Activated CD4-positive, alpha-beta memory T cell treated with anti-CD3 and anti-CD28 coated beads for 36 hours (primary cell): ENCODE measurements around the gene ATRIP. TPM values are rescaled to one million over a fixed set of nuclear protein-coding genes. Genes with fewer than 3 reads are reported as not detected.

Experiments
- CTCF ChIA-PET: fragments of 350-600 bp; sonication (Branson Sonifier 250); formaldehyde crosslinking; loops from one replicate; lab custom pipeline; 2021; ENCODE audit warnings: antibody characterized with exemption, inconsistent platforms; lab: Charles Lee
- POLR2A ChIA-PET: fragments of 350-600 bp; sonication (Branson Sonifier 250); formaldehyde crosslinking; loops from one replicate; lab custom pipeline; 2021; ENCODE audit warnings: antibody characterized with exemption; lab: Charles Lee
- DNase-seq: peaks from one replicate; pipeline ENCODE4 v3.0.0-alpha.2; 2020
- H3K27ac Mint-ChIP-seq: one replicate; pipeline ENCODE4 v1.8.0; 2021; ENCODE audit warnings: mixed read lengths
- H3K27me3 Mint-ChIP-seq: one replicate; pipeline ENCODE4 v1.8.0; 2021; ENCODE audit warnings: mixed read lengths
- H3K36me3 Mint-ChIP-seq: one replicate; pipeline ENCODE4 v1.8.0; 2021; ENCODE audit warnings: mixed read lengths
- H3K4me1 Mint-ChIP-seq: one replicate; pipeline ENCODE4 v1.8.0; 2021; ENCODE audit warnings: low read depth, mixed read lengths
- H3K4me3 Mint-ChIP-seq: one replicate; pipeline ENCODE4 v1.8.0; 2021; ENCODE audit warnings: mild to moderate bottlenecking, mixed read lengths
- H3K9me3 Mint-ChIP-seq: one replicate; pipeline ENCODE4 v1.8.0; 2021; ENCODE audit warnings: mixed read lengths
- intact Hi-C: fragments of 100-400 bp; cut with micrococcal nuclease; formaldehyde crosslinking; loops from one replicate; pipeline ENCODE4 v1.15.1; 2023
- total RNA-seq, 2 experiments: library from RNA; stranded (reverse); gene quantifications; one replicate each; pipeline ENCODE4 v1.2.3, GENCODE V29; 2021

The ATRIP gene
- total RNA-seq, 2 experiments from 2014 or later, result 13.8 to 14.5 TPM

DNA sequence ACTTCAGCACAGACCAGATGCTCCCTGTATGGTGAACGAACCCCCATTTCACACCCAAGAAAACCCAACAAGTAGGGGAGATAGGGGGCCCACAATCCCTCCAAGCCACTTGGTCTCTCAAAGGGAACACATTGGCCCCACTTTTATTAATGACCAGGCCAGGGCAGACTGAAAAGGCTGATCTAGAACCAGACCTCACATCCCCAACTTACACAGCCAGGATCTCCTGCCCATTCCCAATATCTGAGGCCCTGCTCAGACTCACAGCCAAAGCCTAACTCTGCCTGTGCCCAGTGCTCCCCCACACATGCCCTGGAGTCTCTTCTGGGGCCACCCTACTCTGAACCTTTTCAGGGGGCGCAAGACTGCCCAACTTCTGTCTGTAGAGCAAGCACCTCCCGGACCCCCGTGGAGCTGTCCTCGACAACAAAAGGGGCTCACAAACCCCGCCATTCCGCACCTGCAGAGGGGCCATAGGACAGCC, 18.4 kb upstream of the ATRIP start:
- H3K9me3 Mint-ChIP-seq, result no peaks in the 10 kb centered on the region
- no peak for DNase-seq
- no peak overlapping the region for H3K27ac Mint-ChIP-seq
- POLR2A ChIA-PET, result interaction anchor here (1.0 kb wide), 2 partner anchors 11 to 46 kb away, joined by 3 read pairs; partner anchors contain the start of gene CCDC51
- intact Hi-C loops, result no loop called here
- CTCF ChIA-PET, result interaction anchor here (1.0 kb wide), 1 partner anchor 27 kb away, joined by 3 read pairs; no protein-coding TSS in a partner anchor
- H3K4me3 Mint-ChIP-seq, result peak overlapping the region; percentile 28
- H3K4me1 Mint-ChIP-seq, result peaks cover 2% of the 10 kb centered on the region
- no peaks in the 10 kb centered on the region for H3K27me3 Mint-ChIP-seq
- H3K36me3 Mint-ChIP-seq, result peaks cover 4% of the 10 kb centered on the region

DNA sequence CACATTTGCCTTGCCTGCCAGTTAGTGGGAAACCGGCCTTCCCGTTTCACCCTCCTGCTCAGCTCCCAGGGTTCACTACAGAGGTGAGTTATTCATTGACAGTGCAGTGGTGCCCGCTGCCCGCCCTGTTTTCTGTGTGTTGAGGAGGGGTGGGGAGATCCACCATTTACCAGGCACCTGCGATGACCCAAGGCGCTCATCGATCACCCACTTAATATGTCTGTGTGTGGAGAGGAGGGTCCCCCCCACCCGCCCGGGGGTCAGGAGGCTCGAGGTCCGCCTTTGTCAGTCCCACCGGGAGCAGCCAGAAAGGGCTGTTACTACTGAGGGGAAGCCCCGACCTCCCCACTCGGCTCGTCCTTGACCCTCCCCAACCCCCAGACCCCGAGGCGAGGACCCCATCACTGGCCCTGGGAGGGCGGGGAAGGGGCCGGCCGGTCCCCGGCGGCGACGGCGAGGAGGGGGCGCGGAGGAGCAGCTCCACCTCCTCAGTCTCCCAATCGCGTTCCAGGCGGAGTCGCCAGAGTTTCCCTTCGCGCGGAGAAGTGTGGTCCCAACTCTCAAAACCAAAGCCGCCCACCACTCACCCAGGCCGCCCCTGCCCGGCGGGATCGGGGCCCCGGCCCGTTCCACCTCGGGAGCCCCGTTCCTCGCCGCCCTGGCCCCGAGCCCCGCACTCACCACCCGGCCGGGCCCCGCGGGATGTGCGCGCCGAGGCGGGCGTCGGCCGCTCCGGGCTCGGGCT, 17.8 kb upstream of the ATRIP start:
- POLR2A ChIA-PET, result interaction anchor here (1.0 kb wide), 2 partner anchors 11 to 45 kb away, joined by 3 read pairs; partner anchors contain the start of gene CCDC51
- Mint-ChIP-seq H3K9me3 (no peaks in the 10 kb centered on the region), H3K4me3 (peak overlapping the region; percentile 38), H3K36me3 (peaks cover 4% of the 10 kb centered on the region), H3K27me3 (no peaks in the 10 kb centered on the region), H3K4me1 (peaks cover 2% of the 10 kb centered on the region), H3K27ac (no peak overlapping the region)
- CTCF ChIA-PET, result interaction anchor here (1.0 to 2.4 kb wide), 2 partner anchors 27 to 28 kb away, joined by 3 to 11 read pairs; no protein-coding TSS in a partner anchor
- no peak for DNase-seq
- intact Hi-C loops, result no loop called here

DNA sequence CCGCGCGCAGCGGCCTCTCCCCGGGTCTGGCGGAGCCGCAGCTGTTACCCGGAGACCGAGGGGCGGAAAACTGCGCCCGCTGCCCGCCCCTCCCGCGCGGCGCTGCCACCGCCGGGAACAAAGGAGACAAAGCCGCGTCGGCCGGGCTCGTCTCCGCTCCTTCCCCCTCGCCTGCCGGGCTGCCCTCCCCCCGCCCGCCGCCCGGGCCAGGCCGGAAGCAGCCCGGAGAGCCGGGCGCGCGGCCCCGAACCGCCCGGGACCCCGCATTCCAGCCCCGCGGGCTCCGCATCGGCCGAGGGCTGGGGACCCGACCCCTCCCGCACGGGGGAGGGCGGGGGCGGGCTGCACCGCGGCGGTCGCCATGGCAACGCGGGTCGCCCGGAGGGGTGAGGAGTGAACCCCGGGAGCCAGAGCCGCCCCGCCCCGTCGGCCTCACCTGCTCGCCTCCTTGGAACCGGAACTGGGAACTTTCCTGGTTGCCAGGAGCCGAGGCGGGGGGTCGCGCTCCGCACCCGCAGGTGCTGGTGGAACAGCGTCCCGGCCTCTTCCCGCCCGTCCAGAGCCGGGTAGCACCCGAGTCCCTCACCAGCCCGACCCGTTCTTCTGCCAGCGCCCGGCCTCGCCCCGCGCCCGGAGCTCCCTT, 17.1 kb upstream of the ATRIP start:
- Mint-ChIP-seq H3K4me3 (peak overlapping the region; percentile 69), H3K27me3 (no peaks in the 10 kb centered on the region), H3K4me1 (peaks cover 4% of the 10 kb centered on the region), H3K9me3 (no peaks in the 10 kb centered on the region), H3K36me3 (peaks cover 4% of the 10 kb centered on the region), H3K27ac (no peak overlapping the region)
- intact Hi-C loops, result no loop called here
- CTCF ChIA-PET, result interaction anchor here (2.4 kb wide), 1 partner anchor 28 kb away, joined by 11 read pairs; no protein-coding TSS in a partner anchor
- peak; percentile 61 for DNase-seq
- POLR2A ChIA-PET, result interaction anchor here (1.0 kb wide), 2 partner anchors 10 to 44 kb away, joined by 3 read pairs; partner anchors contain the start of gene CCDC51

DNA sequence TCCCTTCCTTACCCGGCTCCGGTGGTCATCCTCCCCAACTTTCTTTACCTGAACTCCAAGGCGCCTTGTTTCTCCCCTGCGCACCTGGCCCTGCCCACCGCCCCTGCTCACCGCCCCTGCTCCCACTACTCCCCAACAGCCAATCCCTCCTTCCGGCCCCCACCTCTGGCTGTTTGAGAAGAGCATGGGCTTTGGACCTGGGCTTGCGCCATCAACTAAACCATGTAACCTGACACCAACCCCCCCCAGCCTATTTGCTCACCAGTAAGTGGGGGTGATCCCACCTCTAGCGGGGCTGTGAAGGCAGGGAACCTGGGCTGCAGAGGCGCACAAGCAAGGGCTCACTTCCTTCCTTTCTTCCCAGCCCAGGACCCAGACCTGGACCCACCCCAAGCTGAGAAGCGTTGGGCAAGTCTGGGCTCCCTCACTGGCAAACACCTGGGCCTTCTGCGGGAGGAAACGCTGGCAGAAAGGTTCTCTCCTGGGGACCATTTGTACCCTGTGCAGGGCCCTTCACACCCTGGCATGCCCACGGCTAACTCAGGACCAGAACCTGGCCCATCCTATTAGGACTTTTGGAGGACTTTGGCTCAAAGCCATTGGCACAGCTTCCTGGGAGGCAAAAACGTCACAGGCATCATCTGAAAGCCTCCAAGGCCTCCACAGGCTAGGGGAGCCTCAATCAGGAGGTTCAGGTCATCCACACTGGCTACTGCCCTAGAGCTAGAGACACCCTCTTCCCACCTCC, 16.4 kb upstream of the ATRIP start, which contains the start of gene PLXNB1:
Gene PLXNB1 (minus strand): TSS at position 127 of the 748 bp plus-strand sequence. CDS start 5,475 bp downstream, outside the sequence.
- intact Hi-C loops, result no loop called here
- Mint-ChIP-seq H3K9me3 (no peaks in the 10 kb centered on the region), H3K27ac (no peak within 1 kb of the TSS), H3K4me1 (peaks cover 5% of the 10 kb centered on the region), H3K36me3 (peaks cover 4% of the 10 kb centered on the region), H3K4me3 (peak within 1 kb of the TSS; percentile 69), H3K27me3 (no peaks in the 10 kb centered on the region)
- CTCF ChIA-PET, result interaction anchor here (1.2 to 2.4 kb wide), 2 partner anchors 29 to 119 kb away, joined by 4 to 11 read pairs; no protein-coding TSS in a partner anchor
- peak; percentile 20 for DNase-seq
- POLR2A ChIA-PET, result interaction anchor here (1.0 kb wide), 1 partner anchor 10 kb away, joined by 3 read pairs; the partner anchor contains the start of genes CCDC51 and TMA7

DNA sequence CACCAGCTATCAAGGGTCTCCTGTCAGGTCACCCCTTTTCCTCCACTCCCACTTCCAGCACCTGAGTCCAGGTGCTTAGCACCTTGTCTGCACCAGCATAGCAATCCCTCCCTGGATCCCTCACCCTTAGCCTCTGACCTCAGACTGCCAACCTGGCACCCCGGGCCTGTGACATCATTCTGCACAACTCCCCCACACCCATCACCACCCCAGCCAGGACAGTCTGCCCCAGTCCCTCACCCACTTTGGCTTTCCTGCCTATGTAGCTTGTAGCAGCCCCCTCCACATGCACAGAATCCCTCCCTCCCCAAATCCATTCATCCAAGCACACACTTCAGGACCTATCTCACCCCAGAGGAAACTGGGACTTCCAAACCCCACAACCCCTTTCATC, 15.8 kb upstream of the ATRIP start:
- no peaks in the 10 kb centered on the region for H3K27me3 Mint-ChIP-seq
- ChIA-PET POLR2A (interaction anchor here (1.0 to 1.1 kb wide), 2 partner anchors 9 to 10 kb away, joined by 3 read pairs; partner anchors contain the start of genes CCDC51 and TMA7), CTCF (interaction anchor here (0.7 to 2.4 kb wide), 3 partner anchors 29 to 232 kb away, joined by 3 to 11 read pairs (median 4); partner anchors contain the start of gene CELSR3)
- H3K4me3 Mint-ChIP-seq, result peak overlapping the region; percentile 69
- peaks cover 5% of the 10 kb centered on the region for H3K4me1 Mint-ChIP-seq
- no peak overlapping the region for H3K27ac Mint-ChIP-seq
- H3K9me3 Mint-ChIP-seq, result no peaks in the 10 kb centered on the region
- intact Hi-C loops, result no loop called here
- H3K36me3 Mint-ChIP-seq, result peaks cover 4% of the 10 kb centered on the region
- no peak for DNase-seq

DNA sequence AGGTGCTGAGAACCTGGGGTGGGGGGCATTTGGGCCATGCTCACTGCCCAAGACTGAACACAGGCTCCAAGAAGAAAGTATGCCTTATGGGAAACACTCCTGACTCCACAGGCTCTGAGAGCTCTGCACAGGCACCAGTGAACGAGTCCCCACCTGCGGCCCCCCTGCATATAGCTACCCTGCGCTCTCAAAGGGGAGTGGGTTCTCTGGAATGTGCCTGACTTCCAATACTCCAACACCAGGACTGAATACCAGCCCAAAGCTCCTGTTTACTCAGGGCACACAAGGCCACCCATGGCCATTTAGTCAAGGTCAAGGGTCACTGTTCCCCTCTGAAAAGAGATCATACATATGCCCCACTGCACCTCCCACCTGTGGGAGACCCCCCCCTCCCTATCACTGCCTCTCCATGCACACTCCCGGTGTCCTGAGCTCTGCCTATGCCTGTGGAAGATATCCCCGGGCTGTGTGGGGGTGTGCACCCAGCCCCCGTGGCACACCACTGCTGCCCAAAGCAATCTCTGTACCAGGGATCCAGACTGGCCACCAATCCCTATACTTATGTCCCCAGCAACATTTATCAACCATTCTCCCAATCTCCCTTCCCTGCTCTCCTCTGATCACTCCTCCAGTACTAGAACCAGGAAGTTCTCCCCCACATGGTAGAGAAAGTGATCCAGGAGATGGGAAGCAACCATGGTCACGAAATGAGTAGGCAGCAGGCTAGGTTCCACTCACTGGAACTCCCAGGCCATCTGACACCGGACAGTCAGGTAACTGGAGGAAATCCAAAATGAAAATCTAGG, 15.1 kb upstream of the ATRIP start:
- no peak for DNase-seq
- Mint-ChIP-seq H3K4me1 (peaks cover 5% of the 10 kb centered on the region), H3K9me3 (no peaks in the 10 kb centered on the region), H3K27me3 (no peaks in the 10 kb centered on the region), H3K36me3 (peaks cover 4% of the 10 kb centered on the region), H3K27ac (no peak overlapping the region), H3K4me3 (no peak overlapping the region)
- CTCF ChIA-PET, result interaction anchor here (0.7 to 9.7 kb wide), 4 partner anchors 30 to 231 kb away, joined by 3 to 290 read pairs (median 8); partner anchors contain the start of gene CELSR3
- POLR2A ChIA-PET, result interaction anchor here (1.0 to 1.1 kb wide), 2 partner anchors 8 to 9 kb away, joined by 3 read pairs; partner anchors contain the start of genes CCDC51 and TMA7
- intact Hi-C loops, result no loop called here

DNA sequence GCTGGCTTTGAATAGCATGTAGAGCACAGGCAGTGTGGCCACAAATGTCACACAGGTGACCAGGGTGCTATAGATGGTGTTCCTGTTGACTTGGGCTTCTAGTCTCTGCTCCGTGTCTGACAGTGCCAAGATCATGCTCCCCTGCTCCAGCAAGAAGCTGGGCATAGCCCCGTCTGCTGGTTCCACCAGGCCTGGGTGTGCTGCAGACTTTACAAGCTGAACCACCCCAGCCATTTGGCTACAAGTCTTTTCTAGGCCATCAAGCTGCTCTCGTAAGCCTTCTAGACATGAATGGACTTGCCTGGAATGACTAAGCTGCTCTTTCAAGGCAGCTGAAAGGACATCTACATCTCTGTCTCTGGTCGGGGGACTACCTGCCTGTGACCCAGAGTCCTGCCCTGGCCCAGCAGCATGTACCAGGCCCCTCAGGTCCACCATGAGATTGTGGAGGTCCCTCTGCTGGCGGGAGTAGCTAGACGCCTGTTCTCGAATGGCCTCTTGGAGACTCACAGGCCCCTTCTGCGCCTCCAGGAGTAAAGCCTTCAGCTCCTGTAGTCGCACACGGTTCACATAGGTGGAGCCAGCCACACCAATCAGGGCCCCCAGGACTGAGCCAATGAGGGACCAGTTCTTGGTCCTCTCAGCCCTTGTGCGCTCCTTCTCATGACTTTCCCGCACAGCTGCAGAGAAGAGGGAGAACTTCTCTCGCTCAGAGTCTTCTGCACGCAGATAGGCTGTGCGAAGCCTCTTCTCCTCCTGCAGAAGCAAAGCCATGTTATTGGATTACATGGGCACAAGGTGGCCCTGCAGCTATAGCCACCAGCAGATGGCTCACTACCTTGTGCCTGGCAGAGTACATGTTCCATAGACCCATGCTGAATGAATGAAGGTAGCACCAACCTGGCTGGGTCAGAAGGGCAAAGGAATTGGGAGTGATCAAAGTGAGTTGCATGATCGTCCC, 13.8 kb upstream of the ATRIP start:
- Mint-ChIP-seq H3K9me3 (no peaks in the 10 kb centered on the region), H3K36me3 (peaks cover 4% of the 10 kb centered on the region), H3K27me3 (no peaks in the 10 kb centered on the region), H3K27ac (no peak overlapping the region), H3K4me3 (no peak overlapping the region), H3K4me1 (peaks cover 7% of the 10 kb centered on the region)
- no peak for DNase-seq
- ChIA-PET POLR2A (interaction anchor here (0.6 kb wide), 1 partner anchor 109 kb away, joined by 3 read pairs; no protein-coding TSS in a partner anchor), CTCF (interaction anchor here (0.8 to 9.7 kb wide), 7 partner anchors 11 to 238 kb away, joined by 3 to 290 read pairs (median 4); no protein-coding TSS in a partner anchor)
- intact Hi-C loops, result no loop called here

DNA sequence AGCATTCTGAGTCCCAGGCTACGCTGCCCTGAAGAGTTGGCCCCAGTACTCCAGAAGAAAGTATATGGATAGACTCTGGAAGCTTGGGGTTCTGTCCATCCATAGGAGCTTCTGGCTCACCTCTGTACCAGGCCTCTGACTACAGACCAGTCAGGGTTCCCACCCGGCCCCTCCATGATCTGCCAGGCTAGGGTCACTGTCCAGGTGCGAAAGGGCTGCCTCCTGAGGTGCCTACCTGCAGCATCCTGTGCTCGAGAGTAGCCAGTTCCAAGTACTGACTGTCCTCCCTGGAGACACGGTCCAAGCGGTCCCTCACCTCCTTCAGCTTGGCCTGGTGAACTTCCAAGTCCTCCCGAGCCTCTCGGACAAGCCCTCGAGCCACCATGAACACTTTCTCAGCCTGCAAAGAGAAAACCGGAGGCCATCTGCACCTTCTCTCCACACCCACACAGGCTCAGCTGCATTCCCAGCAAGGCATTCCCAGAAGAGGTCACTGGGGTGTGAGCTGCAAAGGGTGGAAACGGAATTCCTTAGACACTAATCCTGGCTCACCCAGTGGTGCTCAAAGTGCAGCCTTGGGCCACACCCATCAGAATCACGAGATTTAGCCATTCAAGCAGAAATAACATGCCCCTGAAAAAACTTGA, 12.9 kb upstream of the ATRIP start:
- no peak for DNase-seq
- H3K4me1 Mint-ChIP-seq, result peaks cover 11% of the 10 kb centered on the region
- ChIA-PET POLR2A (interaction anchor here (0.6 kb wide), 1 partner anchor 110 kb away, joined by 3 read pairs; no protein-coding TSS in a partner anchor), CTCF (interaction anchor here (1.0 to 9.7 kb wide), 8 partner anchors 10 to 126 kb away, joined by 3 to 290 read pairs (median 16); partner anchors contain the start of gene ATRIP)
- H3K9me3 Mint-ChIP-seq, result no peaks in the 10 kb centered on the region
- no peaks in the 10 kb centered on the region for H3K27me3 Mint-ChIP-seq
- no peak overlapping the region for H3K4me3 Mint-ChIP-seq
- intact Hi-C loops, result no loop called here
- H3K36me3 Mint-ChIP-seq, result peaks cover 4% of the 10 kb centered on the region
- H3K27ac Mint-ChIP-seq, result no peak overlapping the region

DNA sequence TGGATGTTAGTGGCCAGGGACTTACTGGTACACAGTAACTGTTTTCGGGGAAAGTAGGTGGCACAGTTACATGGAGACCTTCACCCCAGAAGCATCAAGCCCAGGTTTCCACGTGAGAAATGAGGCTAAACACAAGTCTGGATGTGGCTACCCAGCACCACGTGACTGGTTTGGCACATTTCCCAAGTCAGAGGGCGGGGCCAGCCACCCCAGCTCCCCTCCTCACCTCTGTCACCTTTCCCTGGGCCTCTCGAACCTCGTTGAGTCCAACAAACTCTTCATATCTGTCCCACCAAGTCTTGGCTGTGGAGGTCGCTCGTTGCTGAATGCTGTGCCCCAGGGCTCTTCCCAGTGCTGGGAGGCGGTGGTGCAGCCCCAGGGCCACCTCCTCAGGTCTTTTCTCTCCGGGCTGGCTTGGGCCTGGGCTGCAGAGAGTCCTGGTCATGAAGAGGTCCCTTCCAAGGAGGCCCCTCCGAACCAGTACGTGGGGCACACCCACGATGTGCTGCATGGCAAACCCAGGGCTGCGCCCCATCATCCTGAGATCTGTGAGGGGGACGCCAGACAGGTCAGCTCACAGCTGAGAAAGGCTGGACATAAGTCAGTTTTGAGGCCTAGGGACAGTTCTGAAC, 11.8 kb upstream of the ATRIP start:
- Mint-ChIP-seq H3K4me3 (no peak overlapping the region), H3K27ac (no peak overlapping the region), H3K9me3 (no peaks in the 10 kb centered on the region), H3K36me3 (peaks cover 4% of the 10 kb centered on the region), H3K27me3 (no peaks in the 10 kb centered on the region), H3K4me1 (peaks cover 17% of the 10 kb centered on the region)
- ChIA-PET CTCF (interaction anchor here (1.3 to 9.7 kb wide), 7 partner anchors 11 to 175 kb away, joined by 5 to 290 read pairs (median 25); partner anchors contain the start of genes ATRIP and UQCRC1), POLR2A (no interaction called here)
- intact Hi-C loops, result no loop called here
- no peak for DNase-seq
